Measurements from ENCODE around the gene PGBD2. TPM values are rescaled to one million over a fixed set of nuclear protein-coding genes. Genes with fewer than 3 reads are reported as not detected.

The PGBD2 gene
- total and polyA plus RNA-seq, 9 of the 15 experiments (the other 6 are each of a cell fraction or from before 2014, with no cell fraction given) = 11.9 to 21.8 (median 14.7) TPM

GRCh38 chr1:248906009-248906752 is at the start of gene PGBD2 (continued):
- peak; percentile 54; the same call in 1 of the 2 replicates for TF ChIP-seq MYC (IDR thresholded peaks at IDR 0.05; ENCODE audit: low read depth, low read length)
- no peak for TF ChIP-seq MYC (CRISPR knock-in tag; IDR thresholded peaks at IDR 0.05; ENCODE audit: borderline replicate concordance, low read depth)
- peak; percentile 90 to 92 for TF ChIP-seq NRF1 (conservative IDR thresholded peaks at IDR 0.05 in 1 of 2, IDR thresholded peaks at IDR 0.05 in 1 of 2)
- peak; percentile 82 for TF ChIP-seq GABPA (tag; conservative IDR thresholded peaks at IDR 0.05; ENCODE audit: low read depth)
- no peak for TF ChIP-seq SAP30 (IDR thresholded peaks at IDR 0.05; ENCODE audit: borderline replicate concordance, insufficient read depth, low read depth, low read length, poor library complexity, severe bottlenecking)
- peak; percentile 81 for TF ChIP-seq CREB1 (IDR thresholded peaks at IDR 0.05)
- TF ChIP-seq CREB1 (CRISPR knock-in tag; IDR thresholded peaks at IDR 0.05) = peak; percentile 86
- no peak for TF ChIP-seq ZNF778 (CRISPR knock-in tag; IDR thresholded peaks at IDR 0.05)
- no peak for TF ChIP-seq PURB (CRISPR knock-in tag; IDR thresholded peaks at IDR 0.05; ENCODE audit: low read depth)
- TF ChIP-seq ZBTB1 (CRISPR knock-in tag; IDR thresholded peaks at IDR 0.05; ENCODE audit: borderline replicate concordance, low read depth) = peak; percentile 87; the same call in 1 of the 2 replicates
- TF ChIP-seq NEUROD1 (IDR thresholded peaks at IDR 0.05; ENCODE audit: borderline replicate concordance, low read depth, low read length, partially characterized antibody) = peak; percentile 49
- TF ChIP-seq MTA2 (IDR thresholded peaks at IDR 0.05; ENCODE audit: low read depth) = no peak
- no peak for TF ChIP-seq ZNF830 (CRISPR knock-in tag; IDR thresholded peaks at IDR 0.05)
- peak; percentile 69 for TF ChIP-seq RBBP5 (IDR thresholded peaks at IDR 0.05; ENCODE audit: borderline replicate concordance, insufficient read depth, low read length, poor library complexity, severe bottlenecking)
- TF ChIP-seq FOXO4 (CRISPR knock-in tag; IDR thresholded peaks at IDR 0.05) = no peak
- no peak for TF ChIP-seq ILK (tag; IDR thresholded peaks at IDR 0.05; ENCODE audit: borderline replicate concordance, low read depth)
- no peak for TF ChIP-seq TFAM (CRISPR knock-in tag; conservative IDR thresholded peaks at IDR 0.05)
- no peak for TF ChIP-seq RFX7 (CRISPR knock-in tag; IDR thresholded peaks at IDR 0.05)
- TF ChIP-seq DIDO1 (tag; IDR thresholded peaks at IDR 0.05; ENCODE audit: low read depth) = no peak
- no peak for TF ChIP-seq HNRNPH1 (optimal IDR thresholded peaks at IDR 0.05; ENCODE audit: low read depth, low read length)
- no peak for TF ChIP-seq CGGBP1 (CRISPR knock-in tag; IDR thresholded peaks at IDR 0.05)
- peak; percentile 59; the same call in 1 of the 2 replicates for TF ChIP-seq ZNF175 (CRISPR knock-in tag; IDR thresholded peaks at IDR 0.05; ENCODE audit: low read depth)
- 0 out of 2 replicates have a peak, but pooled peaks have one; percentile 68 for TF ChIP-seq ZNF23 (CRISPR knock-in tag; IDR thresholded peaks at IDR 0.05)
- TF ChIP-seq NELFE (IDR thresholded peaks at IDR 0.05; ENCODE audit: insufficient read depth, insufficient read length) = no peak
- no peak for TF ChIP-seq XRCC5 (IDR thresholded peaks at IDR 0.05; ENCODE audit: low read depth, low read length)
